GM18520 (cell line): ENCODE measurements around the gene NPAS1.
"Not testable (repeated sequence)": the region's sequence is repeated elsewhere in the genome, so short reads cannot be mapped to it uniquely, and the experiment has no call there.

Source experiments
- ATAC-seq: cut with Tn5 transposase; IDR thresholded peaks from one replicate; pipeline ENCODE4 v1.9.1; 2021; ENCODE audit not compliant: unreplicated experiment

NPAS1 gene

GRCh38 chr19:46988614-46989230 is 30.9 kb upstream of the NPAS1 start:
- ATAC-seq: no peak

GRCh38 chr19:46990991-46991676 is 28.5 kb upstream of the NPAS1 start:
- no peak for ATAC-seq

GRCh38 chr19:46992699-46993535 is 26.7 kb upstream of the NPAS1 start:
- no peak for ATAC-seq

GRCh38 chr19:46993622-46994021 is 26.0 kb upstream of the NPAS1 start:
- no peak for ATAC-seq

GRCh38 chr19:46994141-46994686 is 25.4 kb upstream of the NPAS1 start:
- no peak for ATAC-seq

GRCh38 chr19:46995492-46995891 is 24.1 kb upstream of the NPAS1 start:
- no peak for ATAC-seq

- no peak for ATAC-seq
Measured at GRCh38 chr19:46998445-46999125, 21.1 kb upstream of the NPAS1 start.

GRCh38 chr19:46999377-46999776 is 20.3 kb upstream of the NPAS1 start:
- no peak for ATAC-seq

GRCh38 chr19:46999878-47000277 is 19.8 kb upstream of the NPAS1 start:
- ATAC-seq: no peak

- no peak for ATAC-seq
Measured at GRCh38 chr19:47000373-47000772, 19.3 kb upstream of the NPAS1 start.

GRCh38 chr19:47001584-47001983 is 18.1 kb upstream of the NPAS1 start:
- no peak for ATAC-seq

GRCh38 chr19:47002106-47002766 is 17.4 kb upstream of the NPAS1 start:
- ATAC-seq: no peak

GRCh38 chr19:47002853-47003610 is 16.6 kb upstream of the NPAS1 start:
- no peak for ATAC-seq

- no peak for ATAC-seq
Measured at GRCh38 chr19:47003611-47004465, 15.8 kb upstream of the NPAS1 start.

- ATAC-seq: no peak
Measured at GRCh38 chr19:47005164-47005641, 14.4 kb upstream of the NPAS1 start.

- no peak for ATAC-seq
Measured at GRCh38 chr19:47005873-47006272, 13.8 kb upstream of the NPAS1 start.

- no peak for ATAC-seq
Measured at GRCh38 chr19:47006496-47006895, 13.1 kb upstream of the NPAS1 start.

- ATAC-seq: not testable (repeated sequence)
Measured at GRCh38 chr19:47010549-47010948, 9.1 kb upstream of the NPAS1 start.

GRCh38 chr19:47012617-47013016 is 7.0 kb upstream of the NPAS1 start:
- no peak for ATAC-seq
